Mononuclear cell (primary cell): ENCODE measurements around the gene ATF7IP2. TPM values are rescaled to one million over a fixed set of nuclear protein-coding genes. Genes with fewer than 3 reads are reported as not detected.
"Not testable (repeated sequence)": the region's sequence is repeated elsewhere in the genome, so short reads cannot be mapped to it uniquely, and the experiment has no call there.

Experiments used
- H3K27me3 ChIP-seq: 2 replicates; pipeline ENCODE4 v1.6.0; 2011; ENCODE audit warnings: low read length, control low read depth; ENCODE audit not compliant: insufficient read depth
- H3K4me1 ChIP-seq: 2 replicates; pipeline ENCODE4 v1.5.1; 2011; ENCODE audit warnings: mild to moderate bottlenecking, low read length, control low read depth; ENCODE audit not compliant: insufficient read depth
- H3K4me3 ChIP-seq: 2 replicates; pipeline ENCODE4 v1.5.1; 2011; ENCODE audit warnings: mild to moderate bottlenecking, low read length, moderate library complexity
- H3K9me3 ChIP-seq: 2 replicates; pipeline ENCODE4 v1.5.1; 2011; ENCODE audit warnings: low read depth, mild to moderate bottlenecking, control low read depth, low read length
- total RNA-seq: library from RNA; depleted of rRNA; stranded (reverse); fragments of >200 nt; gene quantifications from one replicate; pipeline ENCODE4 v1.2.3, GENCODE V29; 2012

ATF7IP2 gene
- total RNA-seq, 1 donor: 133 TPM

- H3K4me3 ChIP-seq: no peak overlapping the region
- no peaks in the 10 kb centered on the region for H3K27me3 ChIP-seq
- no peaks in the 10 kb centered on the region for H3K4me1 ChIP-seq
- peaks cover 62% of the 10 kb centered on the region for H3K9me3 ChIP-seq
Measured at GRCh38 chr16:10408824-10409381, 23.0 kb downstream of the ATF7IP2 start.

- H3K4me1 ChIP-seq, H3K4me3 ChIP-seq, H3K27me3 ChIP-seq: not testable (repeated sequence)
- peaks cover 65% of the 10 kb centered on the region for H3K9me3 ChIP-seq
Measured at GRCh38 chr16:10409713-10410112, 23.9 kb downstream of the ATF7IP2 start.

GRCh38 chr16:10410469-10410868 is 24.6 kb downstream of the ATF7IP2 start:
- H3K27me3 ChIP-seq: no peaks in the 10 kb centered on the region
- H3K9me3 ChIP-seq: peaks cover 72% of the 10 kb centered on the region
- no peaks in the 10 kb centered on the region for H3K4me1 ChIP-seq
- H3K4me3 ChIP-seq: no peak overlapping the region

GRCh38 chr16:10412935-10413601 is 27.2 kb downstream of the ATF7IP2 start:
- Histone ChIP-seq H3K4me1 (no peaks in the 10 kb centered on the region), H3K27me3 (no peaks in the 10 kb centered on the region), H3K4me3 (no peak overlapping the region), H3K9me3 (peaks cover 77% of the 10 kb centered on the region)

GRCh38 chr16:10418204-10418603 is 32.3 kb downstream of the ATF7IP2 start:
- H3K9me3 ChIP-seq: peaks cover 50% of the 10 kb centered on the region

GRCh38 chr16:10419701-10420100 is 33.8 kb downstream of the ATF7IP2 start:
- peaks cover 40% of the 10 kb centered on the region for H3K9me3 ChIP-seq
- no peaks in the 10 kb centered on the region for H3K27me3 ChIP-seq
- H3K4me1 ChIP-seq: no peaks in the 10 kb centered on the region
- no peak overlapping the region for H3K4me3 ChIP-seq

More at GRCh38 chr16:10418204-10418603, 32.3 kb downstream of the ATF7IP2 start:
- not testable (repeated sequence) for H3K27me3 ChIP-seq, H3K4me1 ChIP-seq, H3K4me3 ChIP-seq

- Histone ChIP-seq H3K9me3 (peaks cover 22% of the 10 kb centered on the region), H3K4me1 (no peaks in the 10 kb centered on the region), H3K27me3 (no peaks in the 10 kb centered on the region), H3K4me3 (no peak overlapping the region)
Measured at GRCh38 chr16:10421596-10421995, 35.7 kb downstream of the ATF7IP2 start.

DNA sequence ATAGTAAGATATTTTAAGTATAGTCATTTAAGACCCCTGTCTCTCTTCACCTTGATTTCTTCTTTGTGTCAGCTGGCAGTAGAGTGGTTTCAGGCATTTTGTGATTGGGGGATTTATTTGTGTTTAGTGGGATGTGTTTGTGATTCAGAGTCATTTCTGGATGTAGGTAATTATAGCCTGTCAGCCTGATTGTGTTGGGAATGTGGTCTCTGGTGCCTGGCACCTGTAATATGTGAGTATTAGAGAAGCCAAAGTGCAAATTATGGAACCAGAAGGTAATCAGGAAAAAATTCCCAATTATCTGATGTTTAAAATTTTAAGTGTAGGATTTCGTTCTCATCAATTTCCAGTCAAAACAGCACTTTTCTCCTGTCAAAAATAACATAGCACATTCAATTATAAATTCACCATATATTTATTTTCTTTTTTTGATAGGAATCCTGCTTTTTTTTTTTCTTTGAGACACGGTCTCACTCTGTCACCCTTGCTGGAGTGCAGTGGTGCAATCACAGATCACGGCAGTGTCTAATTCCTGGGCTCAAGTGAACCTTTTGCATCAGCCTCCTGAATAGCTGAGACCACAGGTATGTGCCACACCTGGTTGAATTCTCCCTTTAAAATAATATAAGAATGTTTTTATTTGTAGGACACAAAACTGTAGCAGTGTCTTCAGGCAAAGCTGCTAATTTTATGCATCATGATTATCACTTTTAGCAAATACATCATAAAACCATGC is 42.7 kb downstream of the ATF7IP2 start:
- H3K4me3 ChIP-seq: no peak overlapping the region
- H3K27me3 ChIP-seq: no peaks in the 10 kb centered on the region
- no peaks in the 10 kb centered on the region for H3K9me3 ChIP-seq
- H3K4me1 ChIP-seq: no peaks in the 10 kb centered on the region

DNA sequence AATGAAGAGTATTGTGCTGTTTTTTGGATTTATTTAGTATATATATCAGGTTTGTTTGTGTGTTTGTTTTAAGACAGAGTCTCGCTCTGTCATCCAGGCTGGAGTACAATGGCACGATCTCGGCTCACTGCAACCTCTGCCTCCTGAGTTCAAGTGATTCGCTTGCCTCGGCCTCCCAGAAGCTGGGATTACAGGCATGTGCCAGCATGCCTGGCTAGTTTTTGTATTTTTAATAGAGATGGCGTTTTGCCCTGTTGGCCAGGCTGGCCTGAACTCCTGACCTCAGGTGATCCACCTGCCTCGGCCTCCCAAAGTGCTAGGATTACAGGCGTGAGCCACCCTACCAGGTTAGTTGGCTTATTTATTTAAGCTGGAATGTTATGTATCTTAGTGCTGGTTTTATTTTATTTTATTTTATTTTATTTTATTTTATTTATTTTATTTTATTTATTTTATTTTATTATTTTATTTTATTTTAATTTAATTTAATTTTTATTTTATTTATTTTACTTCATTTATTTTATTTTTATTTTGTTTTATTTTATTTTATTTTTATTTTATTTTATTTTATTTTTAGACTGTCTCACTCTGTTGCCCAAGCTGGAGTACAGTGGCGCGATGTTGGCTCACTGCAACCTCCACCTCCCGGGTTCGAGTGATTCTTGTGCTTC is 43.6 kb downstream of the ATF7IP2 start:
- H3K9me3 ChIP-seq, H3K4me3 ChIP-seq, H3K4me1 ChIP-seq, H3K27me3 ChIP-seq: not testable (repeated sequence)

DNA sequence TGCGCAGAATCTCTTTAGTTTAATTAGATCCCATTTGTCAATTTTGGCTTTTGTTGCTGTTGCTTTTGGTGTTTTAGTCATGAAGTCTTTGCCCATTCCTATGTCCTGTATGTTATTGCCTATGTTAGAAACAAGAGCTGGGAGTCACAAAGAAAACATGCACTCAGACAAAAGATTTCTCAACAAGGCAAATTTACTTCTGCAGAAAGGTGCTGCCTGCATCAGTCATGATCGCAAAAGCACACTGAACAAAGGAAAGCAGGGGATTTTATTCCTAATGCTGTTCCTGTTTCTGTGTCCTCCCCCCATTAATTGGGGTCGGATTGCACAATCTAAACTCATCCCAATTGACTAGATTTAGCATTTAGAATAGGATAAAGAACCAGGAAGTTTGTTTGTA is 55.9 kb downstream of the ATF7IP2 start:
- H3K4me3 ChIP-seq: no peak overlapping the region
- peaks cover 32% of the 10 kb centered on the region for H3K9me3 ChIP-seq
- H3K27me3 ChIP-seq: no peaks in the 10 kb centered on the region
- no peaks in the 10 kb centered on the region for H3K4me1 ChIP-seq

GRCh38 chr16:10447289-10447688 is 61.4 kb downstream of the ATF7IP2 start:
- Histone ChIP-seq H3K9me3 (peaks cover 31% of the 10 kb centered on the region), H3K4me3 (no peak overlapping the region), H3K4me1 (no peaks in the 10 kb centered on the region), H3K27me3 (no peaks in the 10 kb centered on the region)

GRCh38 chr16:10452208-10453158 is 66.6 kb downstream of the ATF7IP2 start:
- H3K9me3 ChIP-seq, H3K4me3 ChIP-seq, H3K4me1 ChIP-seq, H3K27me3 ChIP-seq: not testable (repeated sequence)

DNA sequence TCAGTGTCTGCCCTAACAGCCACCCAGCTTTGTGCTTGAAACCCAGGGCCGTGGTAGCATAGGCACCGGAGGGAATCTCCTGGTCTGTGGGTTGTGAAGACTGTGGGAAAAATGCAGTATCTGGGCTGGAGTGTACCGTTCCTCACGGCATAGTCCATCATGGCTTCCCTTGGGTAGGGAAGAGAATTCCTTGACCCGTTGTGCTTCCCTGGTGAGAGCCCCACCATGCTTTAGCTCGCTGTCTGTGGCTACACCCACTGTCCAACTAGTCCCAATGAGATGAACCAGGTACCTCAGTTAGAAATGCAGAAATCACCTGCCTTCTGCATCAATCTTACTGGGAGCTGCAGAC is 67.3 kb downstream of the ATF7IP2 start:
- no peaks in the 10 kb centered on the region for H3K27me3 ChIP-seq
- H3K4me1 ChIP-seq: no peaks in the 10 kb centered on the region
- H3K4me3 ChIP-seq: no peak overlapping the region
- no peaks in the 10 kb centered on the region for H3K9me3 ChIP-seq

DNA sequence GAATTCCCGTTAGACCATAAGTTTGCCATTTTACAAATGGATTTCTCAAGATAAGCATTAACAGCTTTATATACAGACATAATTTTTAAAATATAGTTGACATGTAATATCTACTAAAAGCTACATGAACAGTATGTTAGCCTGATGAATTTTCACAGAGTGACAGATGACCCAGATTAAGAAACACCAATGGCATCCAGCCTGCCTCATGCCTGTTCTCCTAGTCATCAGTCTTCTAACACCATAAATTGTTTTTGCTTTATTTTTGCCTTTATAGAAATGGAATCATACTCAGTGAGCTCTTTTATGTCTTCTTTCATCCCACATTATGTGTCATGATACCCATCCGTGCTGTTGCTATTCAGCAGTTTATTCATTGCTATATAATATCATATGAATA is 80.0 kb downstream of the ATF7IP2 start:
- H3K27me3 ChIP-seq: no peaks in the 10 kb centered on the region
- H3K4me1 ChIP-seq: no peaks in the 10 kb centered on the region
- H3K4me3 ChIP-seq: no peak overlapping the region
- H3K9me3 ChIP-seq: no peaks in the 10 kb centered on the region
